Activated naive CD8-positive, alpha-beta T cell (primary cell): ENCODE measurements around the gene TBXAS1.

ENCODE experiments used
- H3K27ac Mint-ChIP-seq: one replicate; pipeline ENCODE4 v1.8.0; 2021; ENCODE audit warnings: mixed read lengths
- H3K27me3 Mint-ChIP-seq: one replicate; pipeline ENCODE4 v1.8.0; 2021; ENCODE audit warnings: mixed read lengths
- H3K36me3 Mint-ChIP-seq: one replicate; pipeline ENCODE4 v1.8.0; 2021; ENCODE audit warnings: mixed read lengths
- H3K4me1 Mint-ChIP-seq: one replicate; pipeline ENCODE4 v1.8.0; 2021; ENCODE audit warnings: low read depth, mixed read lengths
- H3K4me3 Mint-ChIP-seq: one replicate; pipeline ENCODE4 v1.8.0; 2021; ENCODE audit warnings: mild to moderate bottlenecking, mixed read lengths
- H3K9me3 Mint-ChIP-seq: one replicate; pipeline ENCODE4 v1.8.0; 2021; ENCODE audit warnings: low read depth, mixed read lengths

TBXAS1 gene

GRCh38 chr7:139943401-139943800 is 114.3 kb downstream of the TBXAS1 start:
- no peak overlapping the region for H3K27ac Mint-ChIP-seq
- H3K4me1 Mint-ChIP-seq = no peaks in the 10 kb centered on the region
- peaks cover 8% of the 10 kb centered on the region for H3K36me3 Mint-ChIP-seq
- no peak overlapping the region for H3K4me3 Mint-ChIP-seq
- H3K27me3 Mint-ChIP-seq = peaks cover 3% of the 10 kb centered on the region
- peaks cover 14% of the 10 kb centered on the region for H3K9me3 Mint-ChIP-seq

GRCh38 chr7:139944248-139944647 is 115.2 kb downstream of the TBXAS1 start:
- no peaks in the 10 kb centered on the region for H3K4me1 Mint-ChIP-seq
- H3K27me3 Mint-ChIP-seq = peaks cover 3% of the 10 kb centered on the region
- no peak overlapping the region for H3K27ac Mint-ChIP-seq
- H3K9me3 Mint-ChIP-seq = peaks cover 14% of the 10 kb centered on the region
- peaks cover 8% of the 10 kb centered on the region for H3K36me3 Mint-ChIP-seq
- no peak overlapping the region for H3K4me3 Mint-ChIP-seq

GRCh38 chr7:139946533-139946932 is 117.5 kb downstream of the TBXAS1 start:
- no peak overlapping the region for H3K27ac Mint-ChIP-seq
- H3K36me3 Mint-ChIP-seq = peaks cover 8% of the 10 kb centered on the region
- peaks cover 3% of the 10 kb centered on the region for H3K27me3 Mint-ChIP-seq
- H3K9me3 Mint-ChIP-seq = peaks cover 14% of the 10 kb centered on the region
- H3K4me3 Mint-ChIP-seq = no peak overlapping the region
- H3K4me1 Mint-ChIP-seq = no peaks in the 10 kb centered on the region

GRCh38 chr7:139947021-139947420 is 118.0 kb downstream of the TBXAS1 start:
- Mint-ChIP-seq H3K4me1 (no peaks in the 10 kb centered on the region), H3K9me3 (peaks cover 14% of the 10 kb centered on the region), H3K4me3 (no peak overlapping the region), H3K36me3 (peaks cover 8% of the 10 kb centered on the region), H3K27me3 (peaks cover 3% of the 10 kb centered on the region), H3K27ac (no peak overlapping the region)

- Mint-ChIP-seq H3K4me3 (no peak overlapping the region), H3K27ac (no peak overlapping the region)
Measured at GRCh38 chr7:139948167-139948566, 119.1 kb downstream of the TBXAS1 start.

GRCh38 chr7:139948587-139949335 is 119.7 kb downstream of the TBXAS1 start:
- H3K27me3 Mint-ChIP-seq = peaks cover 3% of the 10 kb centered on the region
- no peak overlapping the region for H3K4me3 Mint-ChIP-seq
- H3K9me3 Mint-ChIP-seq = peaks cover 14% of the 10 kb centered on the region
- H3K27ac Mint-ChIP-seq = no peak overlapping the region
- H3K4me1 Mint-ChIP-seq = no peaks in the 10 kb centered on the region
- H3K36me3 Mint-ChIP-seq = peaks cover 8% of the 10 kb centered on the region

More at GRCh38 chr7:139948167-139948566, 119.1 kb downstream of the TBXAS1 start:
- Mint-ChIP-seq H3K27me3 (peaks cover 3% of the 10 kb centered on the region), H3K4me1 (no peaks in the 10 kb centered on the region), H3K9me3 (peaks cover 14% of the 10 kb centered on the region), H3K36me3 (peaks cover 8% of the 10 kb centered on the region)

- Mint-ChIP-seq H3K4me1 (no peaks in the 10 kb centered on the region), H3K9me3 (peaks cover 14% of the 10 kb centered on the region), H3K27ac (no peak overlapping the region), H3K27me3 (peaks cover 3% of the 10 kb centered on the region), H3K4me3 (no peak overlapping the region), H3K36me3 (peaks cover 8% of the 10 kb centered on the region)
Measured at GRCh38 chr7:139949629-139950028, 120.6 kb downstream of the TBXAS1 start.

- Mint-ChIP-seq H3K27ac (no peak overlapping the region), H3K27me3 (no peaks in the 10 kb centered on the region), H3K4me3 (no peak overlapping the region), H3K4me1 (no peaks in the 10 kb centered on the region), H3K9me3 (peaks cover 6% of the 10 kb centered on the region), H3K36me3 (peaks cover 5% of the 10 kb centered on the region)
Measured at GRCh38 chr7:139950881-139951525, 121.9 kb downstream of the TBXAS1 start.

- Mint-ChIP-seq H3K9me3 (no peaks in the 10 kb centered on the region), H3K27ac (no peak overlapping the region), H3K27me3 (no peaks in the 10 kb centered on the region), H3K4me3 (no peak overlapping the region), H3K4me1 (no peaks in the 10 kb centered on the region), H3K36me3 (no peaks in the 10 kb centered on the region)
Measured at GRCh38 chr7:139953229-139953628, 124.2 kb downstream of the TBXAS1 start.

GRCh38 chr7:139955109-139955820 is 126.2 kb downstream of the TBXAS1 start:
- H3K36me3 Mint-ChIP-seq = no peaks in the 10 kb centered on the region

GRCh38 chr7:139958599-139959284 is 129.7 kb downstream of the TBXAS1 start:
- no peaks in the 10 kb centered on the region for H3K36me3 Mint-ChIP-seq

More at GRCh38 chr7:139955109-139955820, 126.2 kb downstream of the TBXAS1 start:
- H3K9me3 Mint-ChIP-seq = no peaks in the 10 kb centered on the region
- H3K27ac Mint-ChIP-seq = no peak overlapping the region
- H3K4me3 Mint-ChIP-seq = no peak overlapping the region
- no peaks in the 10 kb centered on the region for H3K4me1 Mint-ChIP-seq
- H3K27me3 Mint-ChIP-seq = no peaks in the 10 kb centered on the region

GRCh38 chr7:139959285-139959628 is 130.2 kb downstream of the TBXAS1 start:
- Mint-ChIP-seq H3K4me1 (no peaks in the 10 kb centered on the region), H3K9me3 (no peaks in the 10 kb centered on the region), H3K36me3 (no peaks in the 10 kb centered on the region), H3K27me3 (no peaks in the 10 kb centered on the region), H3K27ac (no peak overlapping the region), H3K4me3 (no peak overlapping the region)

More at GRCh38 chr7:139958599-139959284, 129.7 kb downstream of the TBXAS1 start:
- H3K4me1 Mint-ChIP-seq = no peaks in the 10 kb centered on the region
- no peaks in the 10 kb centered on the region for H3K27me3 Mint-ChIP-seq
- H3K27ac Mint-ChIP-seq = no peak overlapping the region
- no peak overlapping the region for H3K4me3 Mint-ChIP-seq
- H3K9me3 Mint-ChIP-seq = no peaks in the 10 kb centered on the region

- no peak overlapping the region for H3K27ac Mint-ChIP-seq
- no peaks in the 10 kb centered on the region for H3K27me3 Mint-ChIP-seq
- no peaks in the 10 kb centered on the region for H3K4me1 Mint-ChIP-seq
- H3K4me3 Mint-ChIP-seq = no peak overlapping the region
- H3K9me3 Mint-ChIP-seq = no peaks in the 10 kb centered on the region
- H3K36me3 Mint-ChIP-seq = no peaks in the 10 kb centered on the region
Measured at GRCh38 chr7:139959718-139960117, 130.7 kb downstream of the TBXAS1 start.

GRCh38 chr7:139960157-139960556 is 131.1 kb downstream of the TBXAS1 start:
- Mint-ChIP-seq H3K27me3 (no peaks in the 10 kb centered on the region), H3K4me1 (no peaks in the 10 kb centered on the region), H3K9me3 (no peaks in the 10 kb centered on the region), H3K36me3 (no peaks in the 10 kb centered on the region), H3K27ac (no peak overlapping the region), H3K4me3 (no peak overlapping the region)
